ENCODE data around the gene PABPC3.

Gene PABPC3

GRCh38 chr13:25095851-25096453 is at the start of gene PABPC3:
Gene PABPC3, plus strand, starts transcription at chr13:25096136. Its CDS starts 63 bp downstream, at chr13:25096199.
- DNase-seq (ENCODE audit: low spot score) (no peak), FAIRE-seq (no peak)

GRCh38 chr13:25046274-25046984 is 49.5 kb upstream of the PABPC3 start:
- FAIRE-seq (no peak), DNase-seq (ENCODE audit: low spot score) (no peak)

GRCh38 chr13:25046985-25047511 is 48.9 kb upstream of the PABPC3 start:
- no peak for DNase-seq (ENCODE audit: low spot score)

GRCh38 chr13:25051065-25051464 is 44.9 kb upstream of the PABPC3 start:
- FAIRE-seq (no peak), DNase-seq (ENCODE audit: low spot score) (no peak)

More at GRCh38 chr13:25046985-25047511, 48.9 kb upstream of the PABPC3 start:
- FAIRE-seq, result no peak

- DNase-seq (ENCODE audit: low spot score) (no peak), FAIRE-seq (no peak)
These were observed 36.8 kb upstream of the PABPC3 start for GRCh38 chr13:25059166-25059565.

- DNase-seq (ENCODE audit: low spot score), result no peak
- FAIRE-seq, result no peak
These were observed 36.0 kb upstream of the PABPC3 start for GRCh38 chr13:25059958-25060357.

GRCh38 chr13:25062479-25062878 is 33.5 kb upstream of the PABPC3 start:
- DNase-seq (ENCODE audit: low spot score) (no peak), FAIRE-seq (no peak)

GRCh38 chr13:25064396-25064795 is 31.5 kb upstream of the PABPC3 start:
- DNase-seq (ENCODE audit: low spot score) (no peak), FAIRE-seq (no peak)

GRCh38 chr13:25065974-25066770 is 29.8 kb upstream of the PABPC3 start:
- FAIRE-seq (no peak), DNase-seq (ENCODE audit: low spot score) (no peak)

GRCh38 chr13:25067064-25067463 is 28.9 kb upstream of the PABPC3 start:
- no peak for FAIRE-seq

GRCh38 chr13:25068810-25069209 is 27.1 kb upstream of the PABPC3 start:
- FAIRE-seq, result no peak

More at GRCh38 chr13:25067064-25067463, 28.9 kb upstream of the PABPC3 start:
- no peak for DNase-seq (ENCODE audit: low spot score)

GRCh38 chr13:25069236-25069635 is 26.7 kb upstream of the PABPC3 start:
- no peak for DNase-seq (ENCODE audit: low spot score)
- no peak for FAIRE-seq

More at GRCh38 chr13:25068810-25069209, 27.1 kb upstream of the PABPC3 start:
- no peak for DNase-seq (ENCODE audit: low spot score)

- FAIRE-seq (no peak), DNase-seq (ENCODE audit: low spot score) (no peak)
These were observed 26.0 kb upstream of the PABPC3 start for GRCh38 chr13:25069911-25070310.

GRCh38 chr13:25080773-25081172 is 15.2 kb upstream of the PABPC3 start:
- DNase-seq (ENCODE audit: low spot score) (no peak), FAIRE-seq (no peak)

GRCh38 chr13:25084096-25084495 is 11.8 kb upstream of the PABPC3 start:
- no peak for DNase-seq (ENCODE audit: low spot score)
- FAIRE-seq, result no peak

- FAIRE-seq (no peak), DNase-seq (ENCODE audit: low spot score) (peak; percentile 17)
These were observed 10.7 kb upstream of the PABPC3 start for GRCh38 chr13:25085125-25085742.

- no peak for FAIRE-seq
These were observed 7.2 kb upstream of the PABPC3 start for GRCh38 chr13:25088562-25089221.

GRCh38 chr13:25097426-25097825 is 1.5 kb downstream of the PABPC3 start:
- DNase-seq (ENCODE audit: low spot score), result no peak
- no peak for FAIRE-seq

More at GRCh38 chr13:25088562-25089221, 7.2 kb upstream of the PABPC3 start:
- DNase-seq (ENCODE audit: low spot score), result no peak

GRCh38 chr13:25103711-25104110 is 7.8 kb downstream of the PABPC3 start:
- FAIRE-seq (no peak), DNase-seq (ENCODE audit: low spot score) (no peak)

GRCh38 chr13:25109341-25109740 is 13.4 kb downstream of the PABPC3 start:
- no peak for FAIRE-seq
- DNase-seq (ENCODE audit: low spot score), result no peak
